A549 (cell line): Measurements from ENCODE around the gene SLC2A10. TPM values are rescaled to one million over a fixed set of nuclear protein-coding genes. Genes with fewer than 3 reads are reported as not detected.

ENCODE experiments used
- ATAC-seq, 2 experiments: fragments of 200-7000 bp in 1 of 2; fragments of >200 bp in 1 of 2; cut with Nextera tagmentation in 1 of 2; cut with Tn5 transposase in 1 of 2; 3 replicates each; pipeline versions ENCODE4 v1.8.0 to v1.9.1; 2018 to 2020; ENCODE audit warnings: mild to moderate bottlenecking in 1 of 2, moderate library complexity in 1 of 2
- CTCF ChIA-PET: fragments of 300-600 bp; sonication (Branson Sonifier 250); formaldehyde crosslinking; extraction: SDS; loops from one replicate; lab custom pipeline; 2021; ENCODE audit warnings: antibody characterized with exemption, inconsistent platforms; lab: Yijun Ruan, JAX
- POLR2A ChIA-PET: fragments of 350-600 bp; formaldehyde crosslinking; extraction: SDS; loops from one replicate; lab custom pipeline; 2021; ENCODE audit warnings: antibody characterized with exemption, inconsistent platforms; lab: Yijun Ruan, JAX
- DNase-seq, 2 experiments: peaks; one replicate each; pipeline versions ENCODE4 v3.0.0 to v3.0.0-alpha.2; 2011 to 2016; ENCODE audit warnings: low read depth in 1 of 2, low spot score in 1 of 2
- FAIRE-seq: peaks from 2 replicates; lab custom pipeline; 2011; peaks lifted over from hg19 to GRCh38; lab: Jason Lieb, UNC
- H3K27ac ChIP-seq, 2 experiments: fragments of >200 bp; sonication (Bioruptor Twin); formaldehyde crosslinking; 3 replicates each; pipeline ENCODE4 v1.5.1; 2016 to 2017
- H3K4me1 ChIP-seq: fragments of >200 bp; sonication (Bioruptor Twin); formaldehyde crosslinking; 3 replicates; pipeline ENCODE4 v1.6.1; 2016
- H3K4me2 ChIP-seq: fragments of >200 bp; sonication (Bioruptor Twin); formaldehyde crosslinking; 3 replicates; pipeline ENCODE4 v1.6.1; 2016
- H3K4me3 ChIP-seq: fragments of >200 bp; sonication (Bioruptor Twin); formaldehyde crosslinking; 3 replicates; pipeline ENCODE4 v1.5.1; 2016
- H3K9me3 ChIP-seq: fragments of >200 bp; sonication (Bioruptor Twin); formaldehyde crosslinking; 3 replicates; pipeline ENCODE4 v1.6.1; 2016
- CHD4 ChIP-seq: fragments of 200-600 bp; sonication (generic); IDR thresholded peaks from 2 replicates; pipeline ENCODE4 v1.6.1; 2016; ENCODE audit warnings: antibody characterized with exemption, mild to moderate bottlenecking, borderline replicate concordance
- CTCF ChIP-seq: fragments of >200 bp; sonication (Bioruptor Twin); formaldehyde crosslinking; IDR thresholded peaks from 3 replicates; pipeline ENCODE4 v1.5.1; 2016
- ESRRA ChIP-seq: fragments of 150-350 bp; IDR thresholded peaks from 2 replicates; pipeline ENCODE4 v1.6.1; 2014; ENCODE audit warnings: mild to moderate bottlenecking, low read length, borderline replicate concordance
- JUN ChIP-seq, 2 experiments: fragments of >200 bp; sonication (Bioruptor Twin); formaldehyde crosslinking; IDR thresholded peaks; 2 replicates in 1 of 2; 3 replicates in 1 of 2; pipeline ENCODE4 v1.6.1; 2016 to 2017
- KDM1A ChIP-seq: fragments of 200-600 bp; sonication (generic); IDR thresholded peaks from 2 replicates; pipeline ENCODE4 v1.6.1; 2016; ENCODE audit warnings: low read depth, mild to moderate bottlenecking
- MAFK ChIP-seq: fragments of 450-650 bp; IDR thresholded peaks from 2 replicates; pipeline ENCODE4 v1.6.1; 2014; ENCODE audit not compliant: partially characterized antibody
- MAX ChIP-seq: IDR thresholded peaks from 2 replicates; pipeline ENCODE4 v1.6.1; 2012
- NFE2L2 ChIP-seq: fragments of 150-350 bp; conservative IDR thresholded peaks from 2 replicates; pipeline ENCODE4 v1.6.1; 2014; ENCODE audit warnings: low read length
- RAD21 ChIP-seq, 2 experiments: fragments of >200 bp in 1 of 2; sonication (Bioruptor Twin) in 1 of 2; formaldehyde crosslinking in 1 of 2; IDR thresholded peaks in 1 of 2; conservative IDR thresholded peaks in 1 of 2; 2 replicates in 1 of 2; 3 replicates in 1 of 2; pipeline ENCODE4 v1.6.1; 2012 to 2018; ENCODE audit warnings: inconsistent platforms in 1 of 2
- RCOR1 ChIP-seq: fragments of 150-350 bp; IDR thresholded peaks from 2 replicates; pipeline ENCODE4 v1.6.1; 2014; ENCODE audit warnings: antibody characterized with exemption, low read length, low read depth
- SMC3 ChIP-seq: fragments of >200 bp; sonication (Bioruptor Twin); formaldehyde crosslinking; IDR thresholded peaks from 3 replicates; pipeline ENCODE4 v1.6.1; 2018; ENCODE audit warnings: inconsistent platforms
- TFCP2L1 ChIP-seq: fragments of 250-450 bp; sonication (Bioruptor Pico); IDR thresholded peaks from 2 replicates; pipeline ENCODE4 v1.5.0; 2021; ENCODE audit warnings: mild to moderate bottlenecking
- ZC3H11A ChIP-seq: fragments of 450-650 bp; IDR thresholded peaks from 2 replicates; pipeline ENCODE4 v1.6.1; 2014; ENCODE audit warnings: antibody characterized with exemption, mild to moderate bottlenecking
- ZFP36 ChIP-seq: fragments of 450-650 bp; IDR thresholded peaks from 2 replicates; pipeline ENCODE4 v1.6.1; 2014; ENCODE audit warnings: borderline replicate concordance; ENCODE audit not compliant: partially characterized antibody
- WGBS: methylation state at CpG from one replicate; pipeline ENCODE4 v1.1.6; 2017; ENCODE audit errors: missing lambda C conversion rate; 5-methylcytosine and 5-hydroxymethylcytosine counted together
- polyA plus RNA-seq, 4 experiments: library from polyadenylated mRNA; depleted of rRNA in 3 of 4; stranded (reverse); fragments of >200 nt; fragmentation: RNase III in 1 of 4; extraction: RNeasy Plus Mini Kit Qiagen cat#74134 plus additional on column Dnase treatment in 1 of 4; gene quantifications; 2 replicates in 3 of 4; 3 replicates in 1 of 4; pipeline ENCODE4 v1.2.3, GENCODE V29; 2011 to 2017
- TF ChIP-seq, protein P1 (sequence below): fragments of 200-600 bp; sonication (generic); IDR thresholded peaks from 2 replicates; pipeline ENCODE4 v1.6.1; 2016; ENCODE audit warnings: antibody characterized with exemption, mild to moderate bottlenecking, moderate library complexity
- TF ChIP-seq, protein P2 (sequence below): IDR thresholded peaks from 2 replicates; pipeline ENCODE4 v1.6.1; 2012; ENCODE audit warnings: low read depth, borderline replicate concordance

The SLC2A10 gene
- polyA plus RNA-seq, 2 of the 4 experiments (the other 2 are of a cell fraction) = 0.01 TPM; not detected in 1

DNA sequence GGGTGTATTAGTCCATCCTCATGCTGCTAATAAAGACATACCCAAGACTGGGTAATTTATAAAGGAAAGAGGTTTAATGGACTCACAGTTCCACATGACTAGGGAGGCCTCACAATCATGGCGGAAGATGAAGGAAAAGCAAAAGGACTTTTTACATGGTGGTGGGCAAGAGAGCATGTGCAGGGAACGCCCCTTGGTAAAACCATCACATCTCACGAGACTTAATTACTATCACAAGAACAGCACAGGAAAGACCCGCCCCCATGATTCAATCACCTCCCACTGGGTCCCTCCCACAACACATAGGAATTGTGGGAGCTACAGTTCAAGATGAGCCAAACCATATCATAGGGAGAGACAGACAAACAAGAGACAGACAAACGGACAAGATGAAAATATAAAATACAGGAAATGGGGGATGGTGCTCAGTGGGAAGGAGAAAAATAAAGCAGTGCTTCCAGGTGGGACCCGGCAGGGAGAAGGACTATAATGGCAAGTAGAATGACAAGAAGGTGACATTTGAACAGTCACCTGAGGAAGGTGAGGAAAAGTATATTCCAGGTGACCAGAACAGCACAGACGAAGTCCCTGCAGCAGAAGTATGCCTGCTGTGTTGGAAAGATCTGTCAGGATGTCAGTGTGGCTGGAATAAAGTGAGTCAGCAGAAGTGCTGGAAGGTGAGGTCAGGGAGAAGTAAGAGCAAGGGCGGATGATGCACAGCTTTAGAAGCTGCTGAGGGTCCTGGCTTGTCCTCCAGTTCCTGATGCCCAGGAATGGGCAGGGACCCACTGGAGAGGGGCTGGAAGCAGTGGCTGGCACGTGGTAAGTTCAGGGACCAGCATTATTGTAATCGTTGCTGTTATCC, 61.1 kb downstream of the SLC2A10 start:
- Histone ChIP-seq H3K4me3 (no peak overlapping the region), H3K4me1 (peaks cover 9% of the 10 kb centered on the region; the same call in 1 of the 3 replicates), H3K4me2 (peak overlapping the region; percentile 28; the same call in 1 of the 3 replicates), H3K27ac (peak overlapping the region in 1 of 2 experiments; percentile 67; a peak in 3 of 6 replicates), H3K9me3 (no peaks in the 10 kb centered on the region)
- ChIA-PET POLR2A (interaction anchor here (0.6 kb wide), 1 partner anchor 351 kb away, joined by 6 read pairs; no protein-coding TSS in a partner anchor), CTCF (interaction anchor here (0.8 to 2.6 kb wide), 4 partner anchors 19 to 503 kb away, joined by 3 to 8 read pairs (median 3); no protein-coding TSS in a partner anchor)
- DNase-seq = no peak
- TF ChIP-seq ESRRA (no peak), MAFK (peak; percentile 61), JUN (IDR thresholded peaks at IDR 0.05) (no peak)
- TF ChIP-seq, protein P1, sequence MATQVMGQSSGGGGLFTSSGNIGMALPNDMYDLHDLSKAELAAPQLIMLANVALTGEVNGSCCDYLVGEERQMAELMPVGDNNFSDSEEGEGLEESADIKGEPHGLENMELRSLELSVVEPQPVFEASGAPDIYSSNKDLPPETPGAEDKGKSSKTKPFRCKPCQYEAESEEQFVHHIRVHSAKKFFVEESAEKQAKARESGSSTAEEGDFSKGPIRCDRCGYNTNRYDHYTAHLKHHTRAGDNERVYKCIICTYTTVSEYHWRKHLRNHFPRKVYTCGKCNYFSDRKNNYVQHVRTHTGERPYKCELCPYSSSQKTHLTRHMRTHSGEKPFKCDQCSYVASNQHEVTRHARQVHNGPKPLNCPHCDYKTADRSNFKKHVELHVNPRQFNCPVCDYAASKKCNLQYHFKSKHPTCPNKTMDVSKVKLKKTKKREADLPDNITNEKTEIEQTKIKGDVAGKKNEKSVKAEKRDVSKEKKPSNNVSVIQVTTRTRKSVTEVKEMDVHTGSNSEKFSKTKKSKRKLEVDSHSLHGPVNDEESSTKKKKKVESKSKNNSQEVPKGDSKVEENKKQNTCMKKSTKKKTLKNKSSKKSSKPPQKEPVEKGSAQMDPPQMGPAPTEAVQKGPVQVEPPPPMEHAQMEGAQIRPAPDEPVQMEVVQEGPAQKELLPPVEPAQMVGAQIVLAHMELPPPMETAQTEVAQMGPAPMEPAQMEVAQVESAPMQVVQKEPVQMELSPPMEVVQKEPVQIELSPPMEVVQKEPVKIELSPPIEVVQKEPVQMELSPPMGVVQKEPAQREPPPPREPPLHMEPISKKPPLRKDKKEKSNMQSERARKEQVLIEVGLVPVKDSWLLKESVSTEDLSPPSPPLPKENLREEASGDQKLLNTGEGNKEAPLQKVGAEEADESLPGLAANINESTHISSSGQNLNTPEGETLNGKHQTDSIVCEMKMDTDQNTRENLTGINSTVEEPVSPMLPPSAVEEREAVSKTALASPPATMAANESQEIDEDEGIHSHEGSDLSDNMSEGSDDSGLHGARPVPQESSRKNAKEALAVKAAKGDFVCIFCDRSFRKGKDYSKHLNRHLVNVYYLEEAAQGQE = no peak
- peak; percentile 40 to 49; a peak in 2 of 6 replicates for ATAC-seq
- WGBS = 55% methylated on average over 10 of the region's 10 CpGs
- no peak for FAIRE-seq

- ATAC-seq = no peak
- H3K27ac ChIP-seq = peak overlapping the region in 1 of 2 experiments; percentile 67; a peak in 2 of 6 replicates
- WGBS = 74% methylated on average over 6 of the region's 6 CpGs
- H3K4me3 ChIP-seq = no peak overlapping the region
- TF ChIP-seq ZFP36 (no peak), RCOR1 (no peak), KDM1A (no peak), TFCP2L1 (CRISPR knock-in tag) (no peak), NFE2L2 (no peak), CHD4 (no peak), ESRRA (no peak), ZC3H11A (no peak)
- TF ChIP-seq, protein P2, sequence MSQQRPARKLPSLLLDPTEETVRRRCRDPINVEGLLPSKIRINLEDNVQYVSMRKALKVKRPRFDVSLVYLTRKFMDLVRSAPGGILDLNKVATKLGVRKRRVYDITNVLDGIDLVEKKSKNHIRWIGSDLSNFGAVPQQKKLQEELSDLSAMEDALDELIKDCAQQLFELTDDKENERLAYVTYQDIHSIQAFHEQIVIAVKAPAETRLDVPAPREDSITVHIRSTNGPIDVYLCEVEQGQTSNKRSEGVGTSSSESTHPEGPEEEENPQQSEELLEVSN = no peak
- TF ChIP-seq, all 56 proteins: peak for 0
- Histone ChIP-seq H3K4me2 (no peak overlapping the region), H3K9me3 (no peaks in the 10 kb centered on the region), H3K4me1 (peaks cover 9% of the 10 kb centered on the region; the same call in 1 of the 3 replicates)
- DNase-seq = no peak
- ChIA-PET CTCF (interaction anchor here (0.7 to 2.6 kb wide), 6 partner anchors 19 to 502 kb away, joined by 3 to 8 read pairs (median 3); no protein-coding TSS in a partner anchor), POLR2A (interaction anchor here (0.6 kb wide), 1 partner anchor 351 kb away, joined by 6 read pairs; no protein-coding TSS in a partner anchor)
- FAIRE-seq = no peak
Measured at GRCh38 chr20:46771195-46771588, 61.7 kb downstream of the SLC2A10 start.

DNA sequence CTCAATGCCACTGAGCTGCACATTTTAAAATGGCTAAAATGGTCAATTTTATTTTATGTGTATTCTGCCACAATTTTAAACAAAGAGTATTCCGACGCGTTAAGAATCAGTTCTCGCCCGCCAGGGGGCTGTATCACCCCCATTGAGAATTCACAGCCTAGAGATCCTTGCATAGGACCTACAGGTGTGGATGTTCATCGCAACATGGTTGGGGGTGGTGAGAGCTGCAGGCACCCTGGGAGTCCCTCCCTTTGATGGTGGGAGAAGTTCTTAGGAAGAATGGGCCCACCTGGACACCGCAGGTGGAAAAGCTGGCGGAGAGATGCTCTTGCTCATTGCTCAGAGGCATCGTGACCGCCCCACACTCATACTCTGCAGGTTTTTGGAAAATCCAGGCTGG, 63.5 kb downstream of the SLC2A10 start:
- CTCF ChIA-PET = interaction anchor here (0.6 to 2.3 kb wide), 3 partner anchors 20 to 112 kb away, joined by 3 to 12 read pairs (median 3); no protein-coding TSS in a partner anchor
- 75% methylated on average over 10 of the region's 10 CpGs for WGBS
- H3K9me3 ChIP-seq = no peaks in the 10 kb centered on the region
- H3K4me2 ChIP-seq = no peak overlapping the region
- peak; percentile 36; the same call in 1 of the 3 replicates for TF ChIP-seq CTCF
- no peak for TF ChIP-seq MAX
- TF ChIP-seq JUN (IDR thresholded peaks at IDR 0.05) = no peak
- TF ChIP-seq SMC3 = peak; percentile 45; the same call in 1 of the 3 replicates
- TF ChIP-seq RAD21 (conservative IDR thresholded peaks at IDR 0.05 in 1 of 2, IDR thresholded peaks at IDR 0.05 in 1 of 2) = peak; percentile 47 to 60; a peak in 4 of 5 replicates
- H3K4me3 ChIP-seq = no peak overlapping the region
- POLR2A ChIA-PET = no interaction called here
- ATAC-seq (peak in 1 of 2 experiments; percentile 61; a peak in 3 of 6 replicates), DNase-seq (peak in 1 of 2 experiments; percentile 20), FAIRE-seq (no peak)
- H3K4me1 ChIP-seq = peaks cover 9% of the 10 kb centered on the region; the same call in 1 of the 3 replicates
- H3K27ac ChIP-seq = no peak overlapping the region
